HCT116 (cell line): ENCODE data around the gene OSGIN1. TPM values are rescaled to one million over a fixed set of nuclear protein-coding genes. Genes with fewer than 3 reads are reported as not detected.

Source experiments
- ATAC-seq: fragments of 200-7000 bp; cut with Tn5 transposase; 2 replicates; pipeline ENCODE4 v1.9.1; 2020; ENCODE audit warnings: mild to moderate bottlenecking, moderate library complexity
- BruUV-seq: library from RNA; stranded (reverse); fragments of 400-500 nt; replicated peaks from 2 replicates; lab custom pipeline; 2021; lab: Mats Ljungman, UMichigan
- CTCF ChIA-PET: fragments of 300-600 bp; sonication (Branson Sonifier 250); formaldehyde crosslinking; loops from one replicate; lab custom pipeline; 2021; ENCODE audit warnings: antibody characterized with exemption; lab: Charles Lee
- POLR2A ChIA-PET: fragments of 300-600, 350-600 bp; sonication (Branson Sonifier 250); formaldehyde crosslinking; loops from one replicate; lab custom pipeline; 2021; ENCODE audit warnings: antibody characterized with exemption; lab: Charles Lee
- RAD21 ChIA-PET, 2 experiments: fragments of 300-600 bp; sonication (Branson Sonifier 250); formaldehyde crosslinking; loops; one replicate each; lab custom pipeline; 2023; ENCODE audit warnings: low total read pairs in 2 of 2; ENCODE audit not compliant: uncharacterized antibody in 2 of 2, unreplicated experiment in 2 of 2, low non-redundant PET in 1 of 2; lab: Charles Lee
- DNase-seq: peaks from one replicate; pipeline ENCODE4 v3.0.0-alpha.2; 2010; ENCODE audit warnings: low read depth, low spot score
- H2AFZ ChIP-seq: fragments of 200-600 bp; shearing (Covaris generic), sonication (generic); 2 replicates; pipeline ENCODE4 v1.6.1; 2017; ENCODE audit warnings: low read depth, mixed run types, mixed read lengths, antibody characterized with exemption, low read length; ENCODE audit not compliant: poor library complexity, severe bottlenecking
- H3K27ac ChIP-seq: 2 replicates; pipeline ENCODE4 v1.5.1; 2012; ENCODE audit warnings: low read depth, low read length
- H3K27me3 ChIP-seq: fragments of 200-600 bp; sonication (generic); 2 replicates; pipeline ENCODE4 v1.6.1; 2016; ENCODE audit warnings: mixed run types, low read length, mixed read lengths; ENCODE audit not compliant: insufficient read depth
- H3K36me3 ChIP-seq, 2 experiments: fragments of 200-500 bp in 1 of 2; fragments of 200-600 bp in 1 of 2; sonication (Bioruptor generic) in 1 of 2; sonication (generic) in 1 of 2; 2 replicates each; pipeline versions ENCODE4 v1.5.1 to v1.6.1; 2014 to 2016; ENCODE audit warnings: low read length in 2 of 2, inconsistent platforms in 1 of 2, mixed read lengths in 1 of 2, mixed run types in 1 of 2; ENCODE audit not compliant: insufficient read depth in 2 of 2, control insufficient read depth in 1 of 2
- H3K4me1 ChIP-seq, 2 experiments: fragments of 200-600 bp in 1 of 2; sonication (generic) in 1 of 2; 2 replicates each; pipeline versions ENCODE4 v1.5.1 to v1.6.1; 2012 to 2017; ENCODE audit warnings: low read length in 2 of 2, inconsistent platforms in 1 of 2, mild to moderate bottlenecking in 1 of 2, mixed read lengths in 1 of 2, mixed run types in 1 of 2, moderate library complexity in 1 of 2; ENCODE audit not compliant: insufficient read depth in 2 of 2, control insufficient read depth in 1 of 2
- H3K4me2 ChIP-seq: fragments of 200-600 bp; sonication (generic); 2 replicates; pipeline ENCODE4 v1.6.1; 2017; ENCODE audit warnings: mixed run types, low read length, mixed read lengths
- H3K4me3 ChIP-seq, 2 experiments: fragments of 200-600 bp in 1 of 2; sonication (generic) in 1 of 2; replicated peaks in 1 of 2; 2 replicates each; pipeline ENCODE4 v1.5.1; 2011 to 2016; ENCODE audit warnings: low read length in 2 of 2, control low read depth in 1 of 2, low read depth in 1 of 2, mild to moderate bottlenecking in 1 of 2, mixed read lengths in 1 of 2, mixed run types in 1 of 2
- H3K79me2 ChIP-seq: fragments of 200-600 bp; sonication (generic); 2 replicates; pipeline ENCODE4 v1.6.1; 2017; ENCODE audit warnings: mild to moderate bottlenecking, mixed run types, low read length, moderate library complexity, mixed read lengths; ENCODE audit not compliant: insufficient read depth
- H3K9ac ChIP-seq: fragments of 200-600 bp; sonication (generic); 2 replicates; pipeline ENCODE4 v1.6.1; 2016; ENCODE audit warnings: low read length, mixed read lengths
- H3K9me2 ChIP-seq: fragments of 200-600 bp; sonication (generic), shearing (Covaris generic); 2 replicates; pipeline ENCODE4 v1.6.1; 2017; ENCODE audit warnings: mixed run types, mild to moderate bottlenecking, moderate library complexity; ENCODE audit not compliant: insufficient read depth
- H3K9me3 ChIP-seq, 2 experiments: fragments of 200-500 bp in 1 of 2; fragments of 200-600 bp in 1 of 2; sonication (Bioruptor generic) in 1 of 2; sonication (generic) in 1 of 2; 2 replicates each; pipeline ENCODE4 v1.6.1; 2014 to 2017; ENCODE audit warnings: low read length in 2 of 2, mixed read lengths in 2 of 2, inconsistent platforms in 1 of 2, low read depth in 1 of 2, mild to moderate bottlenecking in 1 of 2, mixed run types in 1 of 2, moderate library complexity in 1 of 2; ENCODE audit not compliant: control insufficient read depth in 1 of 2, insufficient read depth in 1 of 2
- H4K20me1 ChIP-seq: fragments of 200-600 bp; sonication (generic), shearing (Covaris generic); 2 replicates; pipeline ENCODE4 v1.6.1; 2017; ENCODE audit warnings: mixed run types, mild to moderate bottlenecking, moderate library complexity; ENCODE audit not compliant: insufficient read depth
- EZH2 ChIP-seq: fragments of 200-600 bp; sonication (generic); IDR thresholded peaks from 2 replicates; pipeline ENCODE4 v1.6.1; 2017; ENCODE audit warnings: antibody characterized with exemption, mixed run types
- RAD21 ChIP-seq: IDR thresholded peaks from 2 replicates; pipeline ENCODE4 v1.6.1; 2012; ENCODE audit warnings: low read depth, mild to moderate bottlenecking
- REST ChIP-seq: IDR thresholded peaks from 2 replicates; pipeline ENCODE4 v1.6.1; 2012; ENCODE audit warnings: low read depth
- SIN3A ChIP-seq: IDR thresholded peaks from 2 replicates; pipeline ENCODE4 v1.6.1; 2012; ENCODE audit warnings: low read depth
- SP1 ChIP-seq: IDR thresholded peaks from 2 replicates; pipeline ENCODE4 v1.6.1; 2012; ENCODE audit warnings: low read depth
- ZBTB33 ChIP-seq: IDR thresholded peaks from 2 replicates; pipeline ENCODE4 v1.6.1; 2011; ENCODE audit warnings: mild to moderate bottlenecking, low read length, moderate library complexity; ENCODE audit not compliant: insufficient replicate concordance; ENCODE audit errors: extremely low read depth
- intact Hi-C: fragments of 100-400 bp; cut with micrococcal nuclease; formaldehyde crosslinking; loops from 2 replicates; pipeline ENCODE4 v1.10.0; 2022
- total RNA-seq: library from RNA; stranded (reverse); gene quantifications from one replicate; pipeline ENCODE4 v1.2.1, GENCODE V29; 2021; ENCODE audit not compliant: unreplicated experiment

OSGIN1 gene
- total RNA-seq, 1 experiment from 2014 or later: 19.8 TPM

- BruUV-seq: no TSS peak
- no peak for DNase-seq
- POLR2A ChIA-PET: no interaction called here
Observed at GRCh38 chr16:83975590-83976260, 22.7 kb downstream of the OSGIN1 start.

More at GRCh38 chr16:83975590-83976260, 22.7 kb downstream of the OSGIN1 start:
- Histone ChIP-seq H3K4me1 (no peaks in the 10 kb centered on the region), H2AFZ (no peak overlapping the region), H3K36me3 (no peaks in the 10 kb centered on the region), H3K27me3 (no peaks in the 10 kb centered on the region; the same call in 1 of the 2 replicates), H3K79me2 (no peaks in the 10 kb centered on the region), H3K9me2 (no peaks in the 10 kb centered on the region), H3K4me2 (no peak overlapping the region), H3K27ac (no peak overlapping the region), H4K20me1 (no peaks in the 10 kb centered on the region), H3K9me3 (peaks cover 8 to 11% of the 10 kb centered on the region in 2 experiments; a peak in 2 of 4 replicates), H3K4me3 (no peak overlapping the region), H3K9ac (no peak overlapping the region)
- RAD21 ChIA-PET: no interaction called here
- intact Hi-C loops: no loop called here
- CTCF ChIA-PET: no interaction called here
- TF ChIP-seq ZBTB33 (no peak), REST (no peak), SIN3A (no peak), EZH2 (no peak), RAD21 (no peak), SP1 (no peak)
- no peak for ATAC-seq
